Left kidney (tissue), 2 donors: ENCODE measurements around the gene COL5A1. TPM values are rescaled to one million over a fixed set of nuclear protein-coding genes. Genes with fewer than 3 reads are reported as not detected.

Source experiments
- DNase-seq: peaks from one replicate; pipeline ENCODE4 v3.0.0-alpha.2; 2013
- polyA plus RNA-seq: library from polyadenylated mRNA; unstranded; fragments of 120-200 nt; gene quantifications from one replicate; pipeline ENCODE4 v1.2.1, GENCODE V29; 2013; ENCODE audit not compliant: insufficient read length

Gene COL5A1
- polyA plus RNA-seq, 1 donor: 77.3 TPM

- no peak for DNase-seq
Measured at GRCh38 chr9:134879664-134880483, 238.3 kb downstream of the COL5A1 start.

GRCh38 chr9:134880484-134881312 is 239.1 kb downstream of the COL5A1 start, which contains the start of gene FCN2:
Gene FCN2, plus strand, starts transcription at chr9:134880810. Its CDS starts 12 bp downstream, at chr9:134880822.
- no peak for DNase-seq

- no peak for DNase-seq
Measured at GRCh38 chr9:134881313-134881670, 239.7 kb downstream of the COL5A1 start.

- no peak for DNase-seq
Measured at GRCh38 chr9:134882204-134882785, 240.7 kb downstream of the COL5A1 start.

GRCh38 chr9:134883040-134883782 is 241.6 kb downstream of the COL5A1 start:
- DNase-seq: no peak

GRCh38 chr9:134884492-134884891 is 242.9 kb downstream of the COL5A1 start:
- DNase-seq: no peak

- no peak for DNase-seq
Measured at GRCh38 chr9:134885001-134885678, 243.5 kb downstream of the COL5A1 start.

GRCh38 chr9:134885679-134886412 is 244.2 kb downstream of the COL5A1 start:
- DNase-seq: no peak

GRCh38 chr9:134886413-134886913 is 244.9 kb downstream of the COL5A1 start:
- DNase-seq: no peak

GRCh38 chr9:134887219-134887618 is 245.6 kb downstream of the COL5A1 start:
- DNase-seq: no peak

GRCh38 chr9:134887686-134888602 is 246.3 kb downstream of the COL5A1 start:
- DNase-seq: no peak

- DNase-seq: no peak
Measured at GRCh38 chr9:134888603-134889190, 247.1 kb downstream of the COL5A1 start.

GRCh38 chr9:134889386-134890154 is 248.0 kb downstream of the COL5A1 start:
- no peak for DNase-seq

- DNase-seq: no peak
Measured at GRCh38 chr9:134890155-134890495, 248.5 kb downstream of the COL5A1 start.

- no peak for DNase-seq
Measured at GRCh38 chr9:134891053-134891452, 249.4 kb downstream of the COL5A1 start.

- DNase-seq: no peak
Measured at GRCh38 chr9:134891713-134892112, 250.1 kb downstream of the COL5A1 start.

- no peak for DNase-seq
Measured at GRCh38 chr9:134892221-134892620, 250.6 kb downstream of the COL5A1 start.

- no peak for DNase-seq
Measured at GRCh38 chr9:134892820-134893420, 251.3 kb downstream of the COL5A1 start.
